LNCaP clone FGC (cell line): ENCODE data around the gene ZNF57.

ENCODE experiments used
- DNase-seq: peaks from one replicate; pipeline ENCODE4 v3.0.0-alpha.2; 2011; ENCODE audit warnings: low read depth
- H3K4me3 ChIP-seq: 2 replicates; pipeline ENCODE4 v1.5.1; 2011; ENCODE audit warnings: mild to moderate bottlenecking, low read depth, low read length, control low read depth
- TF ChIP-seq, protein P1 (sequence below): IDR thresholded peaks from 2 replicates; pipeline ENCODE4 v1.5.1; 2012; ENCODE audit warnings: mild to moderate bottlenecking; ENCODE audit not compliant: control insufficient read depth, insufficient read depth; ENCODE audit errors: extremely low read depth

The ZNF57 gene

DNA sequence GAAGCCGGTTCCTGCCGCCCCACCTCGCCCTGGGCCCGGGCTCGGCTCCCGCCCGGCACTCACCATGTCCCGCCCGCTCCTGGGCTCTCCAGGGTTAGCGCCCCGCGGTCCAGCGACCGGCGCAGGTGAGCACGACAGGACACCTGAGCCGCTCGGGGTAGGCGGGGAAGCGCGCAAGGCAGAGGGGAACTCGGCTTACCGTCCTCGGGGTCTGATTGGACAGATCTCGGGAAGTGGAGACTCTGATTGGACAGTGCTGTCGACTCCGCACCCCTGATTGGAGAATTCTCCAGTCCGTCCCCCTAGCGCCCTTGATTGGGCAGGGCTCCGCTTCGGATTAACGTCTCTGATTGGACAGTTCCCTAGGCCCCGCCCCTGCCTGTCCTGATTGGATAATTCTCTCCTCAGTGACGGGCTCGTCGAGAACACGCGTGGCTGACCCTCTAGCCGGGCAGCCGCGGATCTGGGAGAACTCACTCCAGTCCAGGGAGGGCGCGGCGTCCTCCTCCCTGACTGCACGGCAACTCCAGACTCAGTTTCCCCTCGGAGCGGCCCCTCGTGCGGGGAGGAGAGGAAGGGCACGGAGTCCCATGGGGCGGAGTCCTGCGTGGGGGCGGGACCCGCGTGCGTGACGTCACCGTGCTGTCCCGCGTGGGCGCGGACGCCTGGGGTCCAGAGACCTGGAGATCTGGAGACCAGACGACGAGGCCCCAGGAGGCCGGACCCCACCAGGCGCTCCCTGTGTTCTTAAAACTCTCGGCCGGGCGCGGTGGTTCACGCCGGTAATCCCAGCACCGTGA is 44.2 kb downstream of the ZNF57 start, which contains the start of gene ZNF77:
TSS of gene ZNF77 (minus strand) at position 197 of the 800 bp plus-strand sequence. CDS start at position 66, 131 bp downstream.
- peak; percentile 99 for DNase-seq
- TF ChIP-seq, protein P1, sequence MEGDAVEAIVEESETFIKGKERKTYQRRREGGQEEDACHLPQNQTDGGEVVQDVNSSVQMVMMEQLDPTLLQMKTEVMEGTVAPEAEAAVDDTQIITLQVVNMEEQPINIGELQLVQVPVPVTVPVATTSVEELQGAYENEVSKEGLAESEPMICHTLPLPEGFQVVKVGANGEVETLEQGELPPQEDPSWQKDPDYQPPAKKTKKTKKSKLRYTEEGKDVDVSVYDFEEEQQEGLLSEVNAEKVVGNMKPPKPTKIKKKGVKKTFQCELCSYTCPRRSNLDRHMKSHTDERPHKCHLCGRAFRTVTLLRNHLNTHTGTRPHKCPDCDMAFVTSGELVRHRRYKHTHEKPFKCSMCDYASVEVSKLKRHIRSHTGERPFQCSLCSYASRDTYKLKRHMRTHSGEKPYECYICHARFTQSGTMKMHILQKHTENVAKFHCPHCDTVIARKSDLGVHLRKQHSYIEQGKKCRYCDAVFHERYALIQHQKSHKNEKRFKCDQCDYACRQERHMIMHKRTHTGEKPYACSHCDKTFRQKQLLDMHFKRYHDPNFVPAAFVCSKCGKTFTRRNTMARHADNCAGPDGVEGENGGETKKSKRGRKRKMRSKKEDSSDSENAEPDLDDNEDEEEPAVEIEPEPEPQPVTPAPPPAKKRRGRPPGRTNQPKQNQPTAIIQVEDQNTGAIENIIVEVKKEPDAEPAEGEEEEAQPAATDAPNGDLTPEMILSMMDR = 0 out of 2 replicates have a peak, but pooled peaks have one; percentile 14
- peak within 1 kb of the TSS; percentile 97 for H3K4me3 ChIP-seq

DNA sequence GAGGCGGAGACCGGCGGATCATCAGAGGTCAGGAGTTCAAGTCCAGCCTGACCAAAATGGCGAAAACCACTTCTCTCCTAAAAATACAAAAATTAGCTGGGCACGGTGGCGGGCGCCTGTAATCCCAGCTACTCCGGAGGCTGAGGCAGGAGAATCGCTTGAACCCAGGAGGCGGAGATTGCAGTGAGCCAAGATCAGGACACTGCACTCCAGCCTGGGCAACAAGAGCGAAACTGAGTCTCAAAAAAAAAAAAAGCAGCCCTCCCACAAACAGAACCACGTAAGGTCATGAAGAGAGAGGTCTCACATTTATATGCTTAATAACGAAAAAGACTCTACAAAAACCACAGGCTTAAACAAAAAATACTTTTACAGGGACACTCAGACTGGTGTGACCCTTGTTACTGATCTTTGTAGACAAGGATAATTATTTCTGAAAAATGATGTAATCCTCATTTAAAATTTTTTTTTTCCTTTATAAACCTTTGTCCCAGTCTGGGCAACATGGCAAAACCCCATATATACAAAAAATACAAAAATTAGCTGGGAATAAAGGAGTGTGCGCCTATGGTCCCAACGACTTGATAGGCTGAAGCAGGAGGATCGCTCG is 45.0 kb downstream of the ZNF57 start:
- peak overlapping the region; percentile 97 for H3K4me3 ChIP-seq
- DNase-seq = no peak
- TF ChIP-seq, protein P1 = no peak

DNA sequence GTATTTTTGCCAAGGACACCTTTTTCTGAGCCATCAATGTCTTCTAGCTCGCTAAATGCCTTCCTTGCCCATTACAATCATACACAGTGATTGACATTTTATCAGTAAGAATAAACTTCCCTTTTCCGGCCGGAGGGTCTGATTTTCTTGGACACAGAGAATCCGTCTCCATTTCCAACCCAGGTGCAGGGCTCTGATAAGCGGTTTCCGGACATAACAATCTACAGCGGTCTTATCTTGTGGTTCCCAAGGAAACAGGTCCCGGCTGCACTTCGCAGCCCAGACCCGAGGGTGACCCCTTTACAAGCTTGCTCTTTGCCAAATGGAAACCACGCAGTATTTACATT is 49.2 kb downstream of the ZNF57 start:
- peak overlapping the region; percentile 86 for H3K4me3 ChIP-seq
- TF ChIP-seq, protein P1 = no peak
- DNase-seq = no peak

DNA sequence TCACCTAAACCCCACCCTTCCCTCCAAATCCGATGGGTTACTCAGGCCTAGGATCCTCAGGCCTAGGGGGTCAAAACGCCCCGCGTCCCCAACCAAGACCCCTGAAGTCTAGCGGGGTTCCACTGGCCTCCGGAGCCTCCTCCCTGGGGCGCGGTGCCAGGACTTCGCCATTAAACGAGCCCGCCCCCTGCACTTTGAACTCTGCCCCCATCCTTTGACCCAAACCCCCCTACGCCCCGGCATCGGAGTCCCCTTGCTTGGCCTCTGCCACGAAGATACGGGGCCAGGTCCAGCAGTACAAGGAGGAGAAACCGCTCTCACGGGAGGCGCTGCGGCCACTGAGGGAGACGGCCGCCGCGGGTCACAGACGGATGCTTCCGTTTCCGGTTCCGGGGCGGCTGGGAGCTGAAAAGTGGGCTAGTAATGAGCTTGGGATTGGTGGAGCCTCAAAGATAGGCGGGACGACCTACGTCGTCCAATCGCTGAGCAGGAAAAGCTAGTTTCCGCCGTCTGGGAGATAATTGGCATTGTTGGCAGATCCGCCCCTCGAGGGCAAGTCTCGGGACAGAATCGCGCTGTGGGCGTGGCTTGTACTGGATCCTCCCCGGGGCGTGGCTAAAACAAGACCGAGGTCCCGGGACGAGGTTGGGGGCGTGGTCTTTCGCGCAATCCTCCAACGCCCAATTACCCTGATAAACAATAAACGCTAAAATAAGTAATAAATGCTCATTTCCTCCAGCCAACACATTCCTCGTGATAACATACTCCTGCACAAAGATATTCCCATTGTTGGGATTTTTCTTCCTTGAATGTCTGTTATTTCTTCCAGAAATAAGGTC is 49.8 kb downstream of the ZNF57 start:
- peak overlapping the region; percentile 86 for H3K4me3 ChIP-seq
- TF ChIP-seq, protein P1 = no peak
- DNase-seq = peak; percentile 99

DNA sequence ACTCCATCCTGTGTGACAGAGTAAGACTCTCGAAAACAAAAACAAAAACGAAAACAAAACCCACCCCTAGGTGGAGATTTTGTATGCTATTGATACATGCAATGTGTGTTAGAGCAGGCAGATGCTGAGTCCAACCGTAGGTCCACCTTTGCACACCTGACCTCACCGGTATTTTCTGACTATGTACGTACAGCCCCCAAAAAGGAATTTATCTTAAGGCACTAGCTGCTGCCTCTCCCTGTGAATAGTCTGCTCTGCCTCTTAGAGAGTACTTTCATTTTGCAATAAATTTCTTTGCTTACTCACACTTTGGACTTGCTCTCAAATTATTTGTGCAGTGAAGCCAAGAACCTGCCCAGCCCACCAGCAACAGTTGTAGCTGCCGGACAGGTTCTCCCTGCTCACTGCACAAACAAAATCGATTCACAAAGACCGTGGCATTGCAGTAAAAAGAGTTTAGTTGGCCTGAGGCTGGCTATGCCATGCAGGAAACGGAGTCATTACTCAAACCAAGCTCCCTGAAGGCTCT is 52.3 kb downstream of the ZNF57 start:
- peak overlapping the region; percentile 41 for H3K4me3 ChIP-seq
- TF ChIP-seq, protein P1 = 0 out of 2 replicates have a peak, but pooled peaks have one; percentile 11
- DNase-seq = peak; percentile 97

DNA sequence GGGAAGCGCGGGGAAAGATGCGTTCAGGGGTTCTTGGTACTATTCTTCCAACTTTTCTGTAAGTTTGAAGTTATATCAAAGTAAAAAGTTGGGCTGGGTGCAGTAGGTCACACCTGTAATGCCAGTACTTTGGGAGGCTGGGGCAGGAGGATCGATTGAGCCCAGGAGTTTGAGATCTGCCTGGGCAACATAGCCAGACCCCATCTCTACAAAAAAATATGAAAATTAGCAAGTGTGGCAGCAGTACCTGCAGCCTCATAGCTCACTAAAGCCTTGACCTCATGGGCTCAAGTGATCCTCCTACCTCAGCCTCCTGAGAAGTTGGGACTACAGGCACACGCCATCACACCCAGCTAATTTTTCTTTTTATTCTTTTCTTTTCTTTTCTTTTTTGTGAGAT is 56.4 kb downstream of the ZNF57 start:
- H3K4me3 ChIP-seq = no peak overlapping the region
- no peak for DNase-seq
- TF ChIP-seq, protein P1 = no peak
